ENCODE data around the gene CDK2AP2. TPM values are rescaled to one million over a fixed set of nuclear protein-coding genes. Genes with fewer than 3 reads are reported as not detected.

Gene CDK2AP2
- total RNA-seq, 4 donors from 2014 or later = 32.0 to 55.2 (median 38.1) TPM

DNA sequence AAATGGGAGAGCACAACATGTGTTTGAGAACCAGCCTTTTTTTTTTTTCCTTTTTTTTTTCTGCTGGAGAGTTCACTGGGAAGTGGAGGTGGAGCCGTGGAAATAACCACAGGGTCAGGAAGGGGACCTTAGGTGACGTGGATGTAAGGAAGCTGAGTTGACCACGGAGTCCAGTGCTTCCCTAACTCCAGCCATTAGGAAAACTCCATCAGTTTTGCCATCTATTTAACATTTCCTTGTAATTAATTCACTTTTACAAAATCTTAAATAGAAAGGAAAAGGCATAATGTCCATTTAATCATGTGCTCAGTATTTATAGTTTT, 2.0 kb upstream of the CDK2AP2 start:
- Histone ChIP-seq H3K4me3 (no peak overlapping the region), H3K4me1 (peaks cover 26 to 37% (median 30%) of the 10 kb centered on the region in 3 donors), H3K36me3 (peaks cover 0 to 6% (median 0%) of the 10 kb centered on the region in 3 donors), H3K9me3 (no peaks in the 10 kb centered on the region), H3K27me3 (peaks cover 0 to 49% (median 0%) of the 10 kb centered on the region in 4 donors), H3K27ac (no peak overlapping the region)
- DNase-seq = no peak
- 34 to 59% methylated on average over 3 of the region's 3 CpGs for WGBS, 2 donors
- intact Hi-C loops (cut with DNase I) = no loop called here
- TF ChIP-seq, protein P1, sequence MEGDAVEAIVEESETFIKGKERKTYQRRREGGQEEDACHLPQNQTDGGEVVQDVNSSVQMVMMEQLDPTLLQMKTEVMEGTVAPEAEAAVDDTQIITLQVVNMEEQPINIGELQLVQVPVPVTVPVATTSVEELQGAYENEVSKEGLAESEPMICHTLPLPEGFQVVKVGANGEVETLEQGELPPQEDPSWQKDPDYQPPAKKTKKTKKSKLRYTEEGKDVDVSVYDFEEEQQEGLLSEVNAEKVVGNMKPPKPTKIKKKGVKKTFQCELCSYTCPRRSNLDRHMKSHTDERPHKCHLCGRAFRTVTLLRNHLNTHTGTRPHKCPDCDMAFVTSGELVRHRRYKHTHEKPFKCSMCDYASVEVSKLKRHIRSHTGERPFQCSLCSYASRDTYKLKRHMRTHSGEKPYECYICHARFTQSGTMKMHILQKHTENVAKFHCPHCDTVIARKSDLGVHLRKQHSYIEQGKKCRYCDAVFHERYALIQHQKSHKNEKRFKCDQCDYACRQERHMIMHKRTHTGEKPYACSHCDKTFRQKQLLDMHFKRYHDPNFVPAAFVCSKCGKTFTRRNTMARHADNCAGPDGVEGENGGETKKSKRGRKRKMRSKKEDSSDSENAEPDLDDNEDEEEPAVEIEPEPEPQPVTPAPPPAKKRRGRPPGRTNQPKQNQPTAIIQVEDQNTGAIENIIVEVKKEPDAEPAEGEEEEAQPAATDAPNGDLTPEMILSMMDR (IDR thresholded peaks at IDR 0.05) = no peak
- TF ChIP-seq POLR2A (IDR thresholded peaks at IDR 0.05) = no peak

DNA sequence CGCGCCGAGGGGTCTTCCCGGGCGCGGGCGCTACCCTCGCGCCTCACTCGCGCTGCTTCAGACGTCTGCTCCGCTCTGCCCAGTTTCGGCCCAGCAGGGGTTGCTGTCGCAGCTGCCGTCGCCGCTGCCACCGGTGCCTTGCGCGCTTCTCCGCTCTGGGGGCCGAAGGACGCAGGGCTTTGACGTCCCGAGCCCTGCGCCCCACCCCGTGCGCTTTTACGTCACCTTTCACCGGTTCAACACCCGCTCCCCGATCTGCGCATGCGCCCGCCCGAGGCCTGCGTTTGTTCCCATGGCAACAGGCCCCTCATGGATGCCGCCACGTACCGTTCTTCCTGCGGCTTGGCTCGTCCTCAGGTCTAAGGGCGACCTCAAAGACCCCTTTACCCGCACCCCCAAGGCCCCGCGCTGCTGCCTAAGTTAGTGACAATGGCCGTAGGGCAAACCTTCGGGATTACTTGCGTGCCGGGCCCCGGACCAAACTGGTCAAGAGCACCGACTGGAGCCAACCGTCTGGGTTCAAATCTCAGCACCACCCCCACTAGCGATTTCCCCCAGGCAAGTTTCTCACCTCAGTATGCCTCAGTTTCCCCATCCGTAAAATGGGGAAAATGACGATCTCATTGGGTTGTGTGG, 642 bp upstream of the CDK2AP2 start:
- 2 to 3% methylated on average over 8 to 20 of the region's 57 CpGs for WGBS, 2 donors
- H3K36me3 ChIP-seq = peaks cover 0 to 6% (median 0%) of the 10 kb centered on the region in 3 donors
- H3K27me3 ChIP-seq = peaks cover 0 to 49% (median 0%) of the 10 kb centered on the region in 4 donors
- peak overlapping the region; percentile 96 to 99 (median 98) for H3K27ac ChIP-seq
- intact Hi-C loops (cut with DNase I) = no loop called here
- H3K9me3 ChIP-seq = no peaks in the 10 kb centered on the region
- TF ChIP-seq, protein P1 (IDR thresholded peaks at IDR 0.05) = peak in 1 of 6 experiments; percentile 7
- TF ChIP-seq POLR2A (IDR thresholded peaks at IDR 0.05) = peak in 2 of 4 donors; percentile 21 to 69
- peak; percentile 80 for DNase-seq
- peak overlapping the region; percentile 68 to 90 (median 76) for H3K4me3 ChIP-seq
- peaks cover 30 to 51% (median 42%) of the 10 kb centered on the region in 3 donors for H3K4me1 ChIP-seq

DNA sequence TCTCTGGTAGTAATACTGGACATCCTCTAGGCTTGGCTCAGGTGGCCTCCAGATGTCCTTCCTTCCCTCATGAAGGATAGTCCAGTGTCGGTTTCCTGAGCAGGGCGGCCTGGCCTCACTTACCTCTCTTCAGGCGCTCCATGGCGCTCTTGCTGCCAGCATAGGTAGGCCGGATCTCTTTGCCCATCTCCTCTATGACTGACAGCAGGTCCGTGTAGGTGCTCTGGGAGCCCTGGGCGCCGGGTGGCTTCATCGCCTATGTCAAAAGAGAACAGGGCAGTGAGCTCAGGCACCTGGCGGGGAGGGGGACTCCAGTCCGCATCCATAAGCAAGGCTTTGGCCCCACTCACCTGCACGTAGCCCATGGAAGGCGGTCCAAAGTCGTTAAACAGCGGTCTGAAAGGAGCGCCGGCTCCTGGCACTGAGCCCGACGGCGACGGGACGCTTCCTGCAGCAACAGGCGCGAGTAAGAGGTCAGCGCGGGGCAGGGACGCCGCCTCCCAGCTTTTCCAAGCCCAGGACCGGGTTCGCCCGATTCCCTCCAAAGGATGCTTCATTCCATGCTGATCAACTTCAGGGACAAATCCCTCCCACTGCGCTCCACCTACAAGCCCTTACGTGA, 609 bp downstream of the CDK2AP2 start:
- Histone ChIP-seq H3K4me1 (peaks cover 32 to 57% (median 47%) of the 10 kb centered on the region in 3 donors), H3K9me3 (no peaks in the 10 kb centered on the region), H3K27me3 (peaks cover 0 to 49% (median 0%) of the 10 kb centered on the region in 4 donors), H3K4me3 (peak overlapping the region; percentile 68 to 90 (median 76)), H3K36me3 (peaks cover 0 to 12% (median 0%) of the 10 kb centered on the region in 3 donors), H3K27ac (peak overlapping the region; percentile 96 to 99 (median 98))
- TF ChIP-seq, protein P1 (IDR thresholded peaks at IDR 0.05) = no peak
- TF ChIP-seq POLR2A (IDR thresholded peaks at IDR 0.05) = no peak
- 69% methylated on average over 2 of the region's 33 CpGs; no CpG with 5 or more reads in 1 of the 2 donors for WGBS, 2 donors
- no peak for DNase-seq
- intact Hi-C loops (cut with DNase I) = no loop called here

DNA sequence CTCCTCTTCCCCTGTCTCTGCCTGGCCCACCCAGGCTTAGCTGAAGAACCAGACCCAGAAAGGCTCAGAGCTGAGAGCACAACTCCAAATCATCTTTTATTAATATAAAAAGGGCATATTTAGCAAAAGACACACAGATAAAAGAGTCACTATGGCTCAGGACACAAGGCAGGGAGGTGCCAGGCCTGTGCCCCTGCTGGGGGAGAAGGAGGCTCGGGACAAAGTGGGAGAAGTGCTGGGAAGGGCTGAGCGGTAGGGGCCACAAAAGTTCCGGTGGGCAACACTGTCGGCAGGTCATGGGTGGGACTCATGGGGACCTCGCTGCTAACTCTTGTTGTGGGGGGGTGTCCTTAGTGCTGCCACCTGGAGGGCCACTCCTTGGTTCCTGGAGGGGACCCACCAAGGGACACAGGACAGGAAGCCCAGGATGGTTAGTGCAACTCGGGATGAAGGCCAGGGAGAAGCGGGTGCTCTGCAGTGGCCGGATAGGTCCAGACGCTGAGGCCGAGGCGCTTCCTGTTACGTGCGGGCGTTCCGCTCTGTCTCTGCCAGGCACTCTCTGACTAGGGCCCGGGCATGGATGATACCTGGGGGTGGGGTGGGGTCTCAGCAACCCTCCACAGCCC, 1.4 kb downstream of the CDK2AP2 start:
- Histone ChIP-seq H3K9me3 (no peaks in the 10 kb centered on the region), H3K4me3 (peak overlapping the region in 3 of 4 donors; percentile 68 to 90 (median 72)), H3K36me3 (peaks cover 4 to 20% (median 7%) of the 10 kb centered on the region in 3 donors), H3K27me3 (peaks cover 0 to 48% (median 0%) of the 10 kb centered on the region in 4 donors), H3K4me1 (peaks cover 32 to 57% (median 47%) of the 10 kb centered on the region in 3 donors), H3K27ac (peak overlapping the region; percentile 96 to 99 (median 98))
- 57 to 58% methylated on average over 5 to 6 of the region's 16 CpGs for WGBS, 2 donors
- DNase-seq = no peak
- TF ChIP-seq, protein P1 (IDR thresholded peaks at IDR 0.05) = peak in 1 of 6 experiments; percentile 14
- TF ChIP-seq POLR2A (IDR thresholded peaks at IDR 0.05) = no peak
- intact Hi-C loops (cut with DNase I) = no loop called here

Measured in esophagus squamous epithelium (tissue), 5 donors.